Vein endothelial cell (primary cell): ENCODE data around the gene KRT76. TPM values are rescaled to one million over a fixed set of nuclear protein-coding genes. Genes with fewer than 3 reads are reported as not detected.

Source experiments
- small RNA-seq: library from RNA; depleted of rRNA; stranded (forward); fragments of <200 nt; gene quantifications from one replicate; pipeline ENCODE3, GENCODE V24; 2012
- total RNA-seq: library from RNA; depleted of rRNA; stranded (reverse); fragments of >200 nt; gene quantifications from 2 replicates; pipeline ENCODE4 v1.2.3, GENCODE V29; 2012

Gene KRT76
- total RNA-seq: not detected in 2 replicates

DNA sequence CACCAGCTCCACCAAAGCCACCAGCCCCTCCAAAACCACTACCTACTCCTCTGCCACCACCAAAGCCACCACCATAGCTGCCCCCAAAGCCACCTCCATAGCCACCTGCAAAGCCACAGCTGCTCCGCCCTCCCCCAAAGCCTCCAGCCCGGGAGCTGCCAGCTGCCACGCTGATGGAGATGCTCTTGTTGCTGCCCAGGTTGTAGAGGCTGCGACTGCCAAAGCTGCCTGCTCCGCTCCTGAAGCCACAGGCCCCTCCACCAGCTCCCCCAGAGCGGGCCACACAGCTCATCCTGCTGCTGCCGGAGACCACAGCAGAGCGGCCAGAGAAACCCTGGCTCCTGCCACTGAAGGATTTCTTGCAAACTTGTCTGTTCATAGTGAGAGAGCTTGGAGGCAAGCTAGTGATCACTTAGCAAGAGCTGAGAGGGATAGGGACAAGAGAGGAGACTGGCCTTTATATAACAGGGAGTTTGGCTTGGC, at the start of gene KRT76:
KRT76 (minus strand) TSS at position 433 of the 483 bp plus-strand sequence; CDS start at position 379, 54 bp downstream.

DNA sequence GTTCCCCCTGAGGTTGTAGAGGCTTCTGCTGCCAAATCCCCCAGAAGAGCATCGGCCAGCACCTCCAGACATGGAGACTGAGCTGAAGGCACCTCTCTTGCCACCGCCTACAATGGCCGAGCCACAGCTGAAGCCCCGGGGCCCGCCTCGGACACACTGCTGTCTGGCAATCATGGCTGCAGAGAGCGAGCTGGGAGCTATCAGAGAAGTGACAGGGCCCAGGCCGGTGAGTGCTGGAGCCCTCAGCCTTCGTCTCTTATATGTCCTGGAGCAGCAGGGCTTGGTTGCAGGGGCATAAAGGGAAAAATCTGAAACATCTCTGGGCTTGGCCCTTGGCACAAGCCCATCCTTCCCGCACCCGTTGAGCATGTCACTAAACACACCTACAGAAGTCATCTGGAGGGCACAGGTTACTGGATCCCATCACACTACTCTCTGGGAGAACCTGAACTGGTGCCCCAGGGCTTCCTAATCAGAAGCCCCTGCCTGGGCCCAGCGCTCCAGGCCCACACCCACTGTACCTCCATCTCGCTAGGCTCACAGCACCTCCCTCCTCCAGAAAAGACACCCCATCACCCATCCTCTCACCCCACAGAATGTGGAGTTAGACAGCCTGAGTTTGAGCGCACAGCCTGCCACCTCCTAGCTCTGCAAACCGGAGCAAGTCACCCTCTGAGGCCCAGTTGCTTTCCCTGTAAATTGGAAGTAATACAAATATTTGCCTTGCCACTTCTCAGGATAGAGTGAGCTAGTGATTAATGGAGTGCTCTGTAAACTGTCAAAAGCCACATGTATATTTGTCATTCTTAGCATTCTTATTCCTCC, 37.0 kb upstream of the KRT76 start, which contains the start of gene KRT4:
KRT4 (minus strand) TSS at position 232 of the 825 bp plus-strand sequence; CDS start at position 174, 58 bp downstream.

DNA sequence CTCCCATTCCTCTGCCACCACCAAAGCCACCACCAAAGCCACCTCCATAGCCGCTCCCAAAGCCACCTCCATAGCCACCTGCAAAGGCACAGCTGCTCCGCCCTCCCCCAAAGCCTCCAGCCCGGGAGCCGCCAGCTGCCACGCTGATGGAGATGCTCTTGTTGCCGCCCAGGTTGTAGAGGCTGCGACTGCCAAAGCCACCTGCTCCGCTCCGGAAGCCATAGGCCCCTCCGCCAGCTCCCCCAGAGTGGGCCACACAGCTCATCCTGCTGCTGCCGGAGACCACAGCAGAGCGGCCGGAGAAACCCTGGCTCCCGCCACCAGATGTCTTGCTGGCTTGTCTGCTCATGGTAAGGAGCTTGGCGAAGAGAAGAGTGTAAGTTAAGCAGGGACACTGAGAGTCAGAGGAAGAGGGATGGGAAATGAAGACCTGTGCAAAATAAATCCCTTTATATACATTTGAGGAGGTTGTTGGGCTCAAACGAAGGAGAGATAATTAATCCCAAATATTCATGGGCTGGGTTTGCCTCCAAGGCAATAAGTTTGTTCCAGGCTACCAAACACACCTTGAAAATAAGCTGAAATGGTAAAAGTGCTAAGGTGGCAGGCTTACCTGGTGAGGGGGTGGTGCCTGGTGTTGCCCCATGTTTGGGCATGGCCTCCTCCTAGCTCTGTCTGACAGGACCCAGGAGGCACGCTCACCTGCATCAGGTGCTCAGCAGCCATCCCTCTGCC, 18.7 kb upstream of the KRT76 start, which contains the start of gene KRT3:
KRT3 (minus strand) TSS at position 424 of the 735 bp plus-strand sequence; CDS start at position 349, 75 bp downstream.

Small RNA genes within 50 kb of the gene (small RNA-seq; reads per million reads assigned to genes)
- not detected for gene AC107016.2

Other genes with a start within 250 kb of the KRT76 start
- gene KRT71, start 224.2 kb downstream of the KRT76 start, total RNA-seq: not detected in 2 replicates
- gene KRT74, start 203.5 kb downstream of the KRT76 start, total RNA-seq: not detected in 2 replicates
- not detected in 2 replicates for gene KRT72, start 175.9 kb downstream of the KRT76 start, total RNA-seq
- not detected in 2 replicates for gene KRT73, start 158.8 kb downstream of the KRT76 start, total RNA-seq
- gene KRT2, start 125.1 kb downstream of the KRT76 start, total RNA-seq: not detected in 2 replicates
- not detected in 2 replicates for gene KRT1, start 96.9 kb downstream of the KRT76 start, total RNA-seq
- not detected in 2 replicates for gene KRT77, start 73.8 kb downstream of the KRT76 start, total RNA-seq
- gene KRT3, start 18.8 kb upstream of the KRT76 start, total RNA-seq: not detected in 2 replicates
- not detected in 2 replicates for gene KRT4, start 36.8 kb upstream of the KRT76 start, total RNA-seq
- gene KRT79, start 57.0 kb upstream of the KRT76 start, total RNA-seq: not detected in 2 replicates
- gene KRT78, start 71.6 kb upstream of the KRT76 start, total RNA-seq: not detected in 2 replicates
- 12.5 and 21.6 TPM in 2 replicates for gene KRT8, start 127.7 kb upstream of the KRT76 start, total RNA-seq
- gene KRT18, start 171.8 kb upstream of the KRT76 start, total RNA-seq: 282 and 365 TPM in 2 replicates
- 1,037 and 1,409 TPM in 2 replicates for gene EIF4B, start 229.1 kb upstream of the KRT76 start, total RNA-seq